ENCODE data around the gene LRP8.

DNA sequence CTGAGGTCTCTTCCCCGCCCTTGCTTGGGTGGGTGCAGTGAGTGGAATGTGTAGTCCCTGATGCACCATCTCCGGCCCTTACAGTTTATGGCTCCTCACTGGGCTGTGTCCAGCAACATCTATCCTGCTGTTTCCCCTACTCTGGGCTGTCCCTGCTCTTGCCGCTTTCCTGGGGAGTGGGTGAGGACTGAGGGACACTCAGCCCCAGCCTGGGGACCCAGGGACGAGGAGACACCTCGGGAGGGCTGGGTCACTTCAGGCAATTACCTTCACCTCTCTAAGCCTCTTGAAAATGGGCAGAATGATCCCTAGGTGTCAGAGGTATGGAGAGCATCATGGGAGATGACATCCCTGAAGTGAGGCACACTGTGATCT, 13.6 kb upstream of the LRP8 start:
- TF ChIP-seq TAF1 (IDR thresholded peaks at IDR 0.05; ENCODE audit: borderline replicate concordance, insufficient read depth, low read length), result no peak
- TF ChIP-seq POLR2AphosphoS5 (IDR thresholded peaks at IDR 0.05; ENCODE audit: low read depth, low read length), result no peak
